Left renal pelvis (tissue), 4 donors: ENCODE measurements around the gene PABPN1L. TPM values are rescaled to one million over a fixed set of nuclear protein-coding genes. Genes with fewer than 3 reads are reported as not detected.
"Not testable (repeated sequence)": the region's sequence is repeated elsewhere in the genome, so short reads cannot be mapped to it uniquely, and the experiment has no call there.

Experiments used
- DNase-seq, 4 donors: peaks; one replicate each; pipeline ENCODE4 v3.0.0-alpha.2; 2013; ENCODE audit warnings: low read depth in 4 of 4, low spot score in 3 of 4
- polyA plus RNA-seq, 4 donors: library from polyadenylated mRNA; unstranded; fragments of 120-200 nt; gene quantifications; one replicate each; pipeline ENCODE4 v1.2.1, GENCODE V29; 2013; ENCODE audit not compliant: insufficient read length in 4 of 4

Gene PABPN1L
- polyA plus RNA-seq, 4 donors: not detected

DNA sequence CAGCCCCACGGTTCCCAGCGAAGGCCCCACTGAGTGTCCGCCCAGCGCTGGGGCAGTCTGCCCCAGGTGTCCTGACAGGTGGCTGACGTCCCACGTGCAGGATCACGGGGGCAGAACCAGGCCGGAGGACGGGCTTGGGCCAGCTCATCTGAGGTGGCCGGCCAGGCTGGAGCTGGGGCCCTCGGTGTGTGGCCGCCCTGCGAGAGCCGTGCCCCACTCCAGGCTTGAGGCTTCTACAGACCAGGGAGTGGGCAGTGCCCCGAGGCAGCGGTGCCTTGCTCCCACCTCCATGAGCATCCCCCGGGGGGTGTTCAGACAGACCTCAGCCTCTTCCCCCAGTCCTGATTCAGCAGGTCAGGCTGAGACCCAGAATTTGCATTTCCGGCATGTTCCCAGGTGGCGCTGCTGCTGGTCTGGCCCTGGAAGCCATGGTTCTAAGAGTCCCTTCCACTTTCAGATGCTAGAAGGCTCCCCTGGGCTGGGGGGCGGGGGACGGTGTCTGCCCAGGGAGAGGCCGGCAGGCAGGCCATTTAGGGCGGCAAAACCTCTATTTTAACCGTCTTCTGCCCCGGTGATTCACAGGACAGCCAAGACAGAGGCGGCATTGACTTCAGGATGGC lies 35.4 kb upstream of the PABPN1L start:
- no peak for DNase-seq

DNA sequence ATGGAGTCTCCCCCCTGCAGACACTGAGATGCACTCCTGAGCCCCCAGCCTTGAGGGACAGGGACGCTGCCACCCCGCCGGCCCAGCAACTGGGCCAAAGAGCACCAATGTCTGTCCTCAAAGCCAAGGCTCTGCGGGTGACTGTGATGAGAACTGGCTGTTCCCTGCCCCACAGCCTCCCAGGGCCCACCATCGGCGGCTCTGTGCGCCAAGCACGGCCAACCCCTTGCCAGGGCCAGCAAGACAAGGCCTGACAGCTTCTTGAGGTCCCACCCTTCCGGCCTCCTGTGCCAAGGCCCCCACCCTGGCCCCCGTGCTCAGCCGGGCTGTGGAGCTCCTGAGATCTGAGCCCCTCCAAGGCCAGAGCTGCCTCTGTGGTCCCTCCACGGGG lies 34.2 kb upstream of the PABPN1L start:
- DNase-seq: no peak

DNA sequence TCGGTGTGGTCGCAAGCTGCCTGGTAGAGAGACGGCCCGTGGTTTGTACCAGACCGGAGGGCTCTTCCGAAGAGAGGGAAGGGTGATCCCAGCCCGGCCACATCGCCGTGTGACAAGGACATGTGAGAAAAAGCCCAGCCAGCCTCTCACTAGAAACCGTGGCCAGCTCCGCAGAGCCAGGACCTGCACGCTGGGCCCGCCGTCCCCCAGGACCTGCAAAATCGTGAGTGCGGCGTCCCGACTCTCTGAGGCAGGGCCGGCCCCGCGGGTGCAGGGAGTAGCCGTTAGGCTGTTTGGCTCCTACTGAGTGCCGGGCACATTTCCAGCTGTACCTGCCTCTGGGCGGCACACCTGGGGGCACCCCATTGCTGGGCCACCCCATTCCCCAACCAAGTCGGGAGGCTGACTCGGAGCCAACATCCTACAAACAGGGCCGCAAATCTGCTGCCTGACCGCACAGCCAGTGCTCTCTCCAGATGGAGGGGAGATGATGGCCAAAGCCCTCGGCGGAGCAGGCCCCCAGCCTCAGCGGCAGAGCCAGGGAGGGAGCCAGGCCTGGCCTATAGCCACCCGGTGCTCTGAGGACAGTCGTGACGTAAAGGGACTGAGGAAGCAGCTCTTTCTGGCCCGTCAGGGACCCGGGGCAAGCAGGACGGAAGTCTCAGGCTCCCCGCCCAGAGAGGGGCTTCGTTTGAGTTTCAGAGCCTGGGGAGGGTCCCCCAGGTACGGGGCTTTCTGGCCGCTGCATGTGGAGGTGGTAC lies 33.6 kb upstream of the PABPN1L start:
- DNase-seq: no peak

DNA sequence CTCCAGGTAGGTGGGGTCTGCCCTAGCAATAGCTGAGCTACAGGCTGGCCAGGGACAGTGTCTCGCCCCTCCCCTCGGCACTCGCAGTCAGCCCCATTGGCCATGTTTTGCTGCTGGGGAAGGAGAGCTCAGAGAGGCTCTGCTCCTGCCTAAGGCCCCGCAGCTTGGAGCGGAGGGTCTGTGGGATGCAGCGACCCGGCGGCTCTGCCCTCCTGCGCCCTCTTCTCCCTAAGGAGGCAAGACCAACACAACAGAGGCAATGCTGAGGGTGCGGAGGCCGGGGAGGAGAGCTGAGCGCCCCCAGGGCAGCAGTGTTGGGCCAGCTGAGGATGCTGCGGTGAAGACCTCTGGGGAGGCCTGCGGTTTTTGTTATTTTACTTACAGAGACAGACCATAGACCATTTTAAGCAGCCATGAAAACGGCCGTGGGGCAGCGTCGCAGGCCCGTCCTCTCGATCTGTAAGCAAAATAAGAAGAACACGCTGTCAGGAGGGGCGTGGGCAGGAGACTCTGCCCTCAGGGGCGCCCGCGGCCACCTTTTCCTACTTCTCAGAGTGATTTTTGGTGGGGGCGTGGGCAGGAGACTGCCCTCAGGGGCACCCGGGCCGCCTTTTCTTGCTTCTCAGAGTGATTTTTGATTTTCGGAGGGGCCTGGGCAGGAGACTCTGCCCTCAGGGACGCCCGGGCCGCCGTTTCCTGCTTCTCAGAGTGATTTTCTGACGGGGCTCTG lies 31.4 kb upstream of the PABPN1L start:
- no peak for DNase-seq

DNA sequence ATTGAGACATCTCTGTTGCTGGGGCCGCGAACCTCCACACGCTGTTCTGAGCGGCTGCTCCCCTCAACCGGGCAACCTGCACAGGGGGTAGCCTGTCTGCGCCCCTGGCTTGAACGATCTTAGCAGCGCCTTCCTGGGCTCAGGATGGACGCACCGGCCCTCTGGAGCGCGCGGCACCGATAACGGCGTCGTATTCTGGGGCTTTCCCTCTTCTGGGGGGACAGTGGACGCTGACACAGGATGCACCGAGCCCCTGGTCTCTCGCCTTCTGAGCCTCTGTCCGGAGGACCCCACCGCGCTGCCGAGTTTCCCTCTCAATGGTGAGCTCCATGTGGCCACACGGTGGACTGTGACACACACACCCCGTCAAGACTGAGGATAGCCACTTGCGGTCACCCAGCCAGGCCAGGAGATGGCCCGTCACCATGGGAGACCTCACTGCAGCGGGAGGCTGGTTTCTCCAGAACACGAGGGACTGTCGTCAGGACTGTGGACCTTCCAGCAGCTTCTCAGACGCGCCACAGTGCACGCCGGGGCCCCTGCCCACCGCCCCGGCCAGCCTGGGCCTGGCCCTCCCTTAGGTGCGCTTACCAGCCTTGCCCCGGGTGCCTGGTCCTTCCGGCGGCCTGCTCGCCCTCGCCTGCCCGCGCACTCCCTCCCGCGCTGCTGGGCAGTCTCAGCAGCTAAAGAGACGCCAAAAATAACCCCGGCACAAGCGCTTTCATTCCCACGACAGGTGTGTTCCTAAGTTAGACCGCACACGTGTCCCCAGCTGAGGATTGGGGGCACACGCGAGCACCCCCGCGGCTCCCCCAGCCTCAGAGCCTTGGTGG lies 30.0 kb upstream of the PABPN1L start:
- no peak for DNase-seq

DNA sequence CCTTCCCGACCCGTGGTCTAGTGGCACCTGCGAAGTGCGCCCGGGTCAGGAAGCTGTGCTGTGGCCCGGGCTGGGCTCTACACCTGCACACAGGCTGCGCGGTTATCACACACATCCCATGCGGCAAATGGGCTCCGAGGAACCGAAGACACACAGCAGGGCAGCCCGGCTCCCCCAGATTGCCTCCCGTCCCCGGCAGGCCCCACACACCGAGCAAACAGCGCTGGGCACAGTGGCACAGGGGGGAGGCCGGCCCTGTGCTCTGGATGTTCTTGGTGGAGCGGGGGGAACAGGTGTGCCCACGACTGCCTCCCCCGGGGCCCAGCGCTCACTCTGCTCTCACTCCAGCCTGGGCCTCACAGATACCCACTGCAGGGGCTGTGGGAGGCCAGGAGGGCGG lies 28.9 kb upstream of the PABPN1L start:
- DNase-seq: no peak

DNA sequence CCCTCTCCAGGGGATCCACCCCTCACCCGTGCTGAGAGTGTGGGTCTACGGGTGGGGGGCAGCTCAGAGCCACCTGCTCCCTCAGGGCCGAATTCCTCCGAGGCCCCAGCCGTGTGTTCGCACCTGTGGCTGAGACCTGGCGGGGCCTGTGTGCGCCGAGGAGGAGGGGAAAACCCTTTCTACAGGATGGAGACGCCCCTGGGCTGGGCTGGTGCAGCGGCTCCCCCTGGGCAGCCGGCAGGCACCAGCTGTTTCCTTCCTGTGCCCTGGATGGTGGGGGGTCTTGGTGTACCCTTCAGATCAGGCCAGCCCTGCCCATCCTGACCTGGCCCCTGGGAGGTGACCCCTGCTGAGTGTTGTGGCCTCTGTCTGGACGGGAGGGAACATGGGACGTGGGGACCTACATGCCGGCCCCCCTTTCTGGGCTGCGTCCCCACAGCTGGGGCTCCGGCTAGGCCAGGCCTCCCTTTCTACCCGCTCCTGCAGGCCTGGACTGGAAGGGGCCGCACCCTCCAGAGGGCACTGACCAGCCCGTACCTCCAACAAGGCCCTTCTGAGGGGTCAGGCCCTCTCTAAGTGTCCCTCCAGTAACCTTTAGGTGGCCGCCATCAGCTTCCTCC lies 28.3 kb upstream of the PABPN1L start:
- DNase-seq: no peak

DNA sequence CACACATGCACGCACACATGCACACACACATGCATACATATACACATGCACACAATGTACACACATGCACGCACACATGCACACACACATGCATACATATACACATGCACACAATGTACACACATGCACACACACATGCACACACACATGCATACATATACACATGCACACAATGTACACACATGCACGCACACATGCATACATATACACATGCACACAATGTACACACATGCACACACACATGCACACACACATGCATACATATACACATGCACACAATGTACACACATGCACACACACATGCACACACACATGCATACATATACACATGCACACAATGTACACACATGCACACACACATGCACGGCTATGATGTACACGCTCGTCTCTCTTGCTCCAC lies 27.8 kb upstream of the PABPN1L start:
- DNase-seq: not testable (repeated sequence)

DNA sequence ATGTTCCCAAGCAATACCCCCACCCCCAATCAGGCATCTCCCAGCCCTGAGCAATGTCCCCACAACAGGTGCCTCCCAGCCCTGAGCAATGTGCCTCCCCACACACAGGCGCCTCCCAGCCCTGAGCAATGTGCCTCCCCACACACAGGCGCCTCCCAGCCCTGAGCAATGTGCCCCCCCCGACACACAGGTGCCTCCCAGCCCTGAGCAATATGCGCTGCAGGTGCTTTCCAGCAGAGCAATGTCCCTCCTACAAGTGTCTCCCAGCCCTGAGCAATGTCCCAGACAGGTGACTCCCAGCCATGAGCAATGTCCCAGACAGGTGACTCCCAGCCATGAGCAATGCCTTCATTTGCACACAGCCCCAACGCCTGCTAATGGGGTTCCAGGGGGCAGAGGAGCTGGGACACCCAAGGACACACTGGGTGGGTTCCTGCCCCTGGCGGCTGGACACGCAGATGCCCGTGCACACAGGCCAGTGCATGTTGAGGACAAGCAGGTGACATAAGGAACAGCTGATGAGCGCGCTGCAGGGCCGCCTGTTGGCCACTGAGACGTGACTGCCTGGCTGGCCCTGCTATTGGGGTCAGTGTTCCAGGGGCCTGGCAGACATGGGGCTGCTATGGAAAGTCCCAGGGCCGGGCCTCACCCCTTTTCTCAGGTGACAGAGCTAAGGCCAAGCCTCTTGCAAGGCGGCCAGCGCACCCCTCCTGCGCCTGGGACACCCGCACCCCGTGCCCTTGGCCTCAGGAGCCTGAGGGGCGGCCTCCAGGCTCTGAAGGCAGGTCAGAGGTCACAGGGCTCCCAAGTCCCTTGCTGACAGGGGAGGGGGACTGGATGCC lies 26.9 kb upstream of the PABPN1L start:
- no peak for DNase-seq

DNA sequence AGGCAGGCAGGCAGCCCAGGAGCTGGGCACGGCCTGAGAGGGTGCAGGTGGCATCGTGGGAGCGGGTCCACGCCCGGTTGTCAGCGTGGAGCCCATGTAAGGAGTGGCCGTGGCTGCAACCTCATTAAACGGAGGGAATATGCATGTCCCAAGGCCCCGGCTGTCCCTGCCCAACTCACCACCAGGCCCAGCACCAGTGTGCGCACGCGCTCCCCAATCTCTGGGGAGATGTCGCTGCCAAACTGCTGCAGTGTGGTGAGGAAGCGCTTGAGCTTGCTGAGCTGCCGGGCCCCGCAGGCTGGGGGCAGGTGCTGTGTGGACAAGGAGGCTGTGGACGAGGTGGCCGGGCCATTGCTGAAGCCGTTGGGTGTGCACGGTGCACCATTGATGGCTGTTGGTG lies 25.6 kb upstream of the PABPN1L start:
- no peak for DNase-seq

DNA sequence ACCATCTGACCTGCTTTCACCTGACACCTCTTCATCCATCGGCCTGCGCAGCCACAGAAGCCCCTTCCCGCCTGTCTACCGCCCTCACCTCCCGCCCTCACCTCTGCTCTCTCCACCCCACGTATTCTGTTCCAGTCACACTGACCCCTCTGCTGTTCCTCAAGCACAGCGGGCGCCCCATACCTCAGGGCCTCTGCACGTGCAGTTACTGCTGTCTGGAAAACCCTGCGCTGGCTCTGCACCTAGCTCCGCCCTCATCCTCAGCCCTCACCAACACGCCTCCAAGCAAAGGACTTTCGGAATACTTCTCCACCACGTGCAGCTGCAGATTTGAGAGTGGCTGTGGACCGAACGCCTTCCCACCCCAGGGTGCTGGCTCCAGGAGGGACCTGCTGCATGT lies 24.6 kb upstream of the PABPN1L start:
- no peak for DNase-seq

DNA sequence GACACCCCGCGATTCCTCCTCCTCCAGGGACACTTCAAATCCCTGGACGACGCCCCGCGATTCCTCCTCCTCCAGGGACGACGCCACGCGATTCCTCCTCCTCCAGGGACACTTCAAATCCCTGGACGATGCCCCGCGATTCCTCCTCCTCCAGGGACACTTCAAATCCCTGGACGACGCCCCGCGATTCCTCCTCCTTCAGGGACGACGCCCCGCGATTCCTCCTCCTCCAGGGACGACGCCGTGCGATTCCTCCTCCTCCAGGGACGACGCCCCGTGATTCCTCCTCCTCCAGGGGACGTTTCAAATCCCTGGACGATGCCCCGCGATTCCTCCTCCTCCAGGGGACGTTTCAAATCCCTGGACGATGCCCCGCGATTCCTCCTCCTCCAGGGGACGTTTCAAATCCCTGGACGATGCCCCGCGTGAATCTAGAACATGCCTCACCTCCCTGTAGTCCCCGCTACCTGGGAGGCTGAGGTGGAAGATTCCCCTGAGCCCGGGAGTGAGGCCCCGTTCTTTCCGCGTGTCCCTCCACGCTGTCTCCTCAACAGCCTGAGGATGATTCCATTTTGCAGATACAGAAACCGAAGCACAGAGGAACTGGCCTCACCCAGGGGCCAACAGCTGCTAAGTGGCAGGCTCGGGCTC lies 23.4 kb upstream of the PABPN1L start:
- DNase-seq: not testable (repeated sequence)

DNA sequence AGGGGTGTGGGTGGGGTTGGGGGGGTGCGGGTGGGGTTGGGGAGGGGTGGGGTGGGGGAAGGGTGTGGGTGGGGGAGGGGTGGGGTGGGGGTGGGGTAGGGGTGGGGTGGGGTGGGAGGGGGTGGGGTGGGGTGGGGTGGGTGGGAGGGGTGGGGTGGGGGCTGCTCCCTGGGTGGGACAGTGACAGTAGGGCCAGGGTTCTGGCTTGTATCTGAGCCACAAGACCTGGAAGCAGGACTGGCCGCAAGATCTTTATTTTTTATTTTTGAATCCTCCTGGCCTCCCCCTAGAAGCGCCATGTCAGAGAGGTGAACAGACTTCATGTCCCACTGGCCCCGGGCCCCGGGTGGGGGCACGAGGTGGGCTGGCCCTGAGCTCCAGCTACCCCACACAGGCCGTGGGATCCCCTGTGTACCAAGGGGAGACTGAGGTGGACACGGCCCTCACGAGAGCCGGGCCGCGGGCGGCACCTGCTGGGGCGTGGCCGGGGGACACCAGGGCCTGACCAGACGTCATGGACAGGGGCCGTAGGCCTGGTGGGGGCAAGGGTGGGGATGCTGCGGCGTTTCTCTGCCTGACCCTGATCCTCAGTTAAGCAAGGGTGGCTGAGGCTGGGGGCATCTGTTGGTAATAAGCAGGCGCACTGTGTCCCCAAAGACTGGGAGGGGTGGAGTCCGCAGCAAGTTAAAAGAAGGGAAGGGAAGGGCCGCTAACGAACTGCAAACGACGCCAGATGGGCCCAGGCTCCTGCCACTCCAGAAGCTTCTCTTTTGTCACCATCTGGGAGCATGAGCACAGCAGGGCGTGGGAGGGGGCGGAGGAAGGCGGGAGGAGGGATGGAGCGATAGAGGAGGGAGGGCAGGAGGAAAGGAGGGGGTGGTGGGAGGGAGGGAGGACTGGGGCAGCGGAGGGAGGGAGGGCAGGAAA lies 22.3 kb upstream of the PABPN1L start:
- DNase-seq: no peak

DNA sequence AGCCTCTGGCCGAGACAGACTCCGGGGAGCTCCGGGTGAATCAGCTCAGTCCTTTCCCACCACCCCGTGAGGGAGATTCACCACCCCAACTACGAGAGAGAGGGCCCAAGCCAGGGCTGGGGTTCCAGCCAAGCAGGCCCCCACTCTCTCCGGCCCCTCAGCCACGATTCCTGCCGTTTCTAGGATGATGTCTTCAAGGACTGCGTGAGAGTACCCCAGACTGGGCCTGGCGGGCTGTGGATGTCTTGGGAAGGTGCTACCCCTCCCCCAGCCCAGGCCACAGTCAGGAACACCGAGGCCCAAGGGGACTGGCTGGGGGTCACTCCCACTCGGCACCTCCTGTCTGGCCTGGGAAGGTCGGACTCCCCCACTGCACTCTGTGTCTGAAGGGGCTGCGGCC lies 21.6 kb upstream of the PABPN1L start:
- no peak for DNase-seq

DNA sequence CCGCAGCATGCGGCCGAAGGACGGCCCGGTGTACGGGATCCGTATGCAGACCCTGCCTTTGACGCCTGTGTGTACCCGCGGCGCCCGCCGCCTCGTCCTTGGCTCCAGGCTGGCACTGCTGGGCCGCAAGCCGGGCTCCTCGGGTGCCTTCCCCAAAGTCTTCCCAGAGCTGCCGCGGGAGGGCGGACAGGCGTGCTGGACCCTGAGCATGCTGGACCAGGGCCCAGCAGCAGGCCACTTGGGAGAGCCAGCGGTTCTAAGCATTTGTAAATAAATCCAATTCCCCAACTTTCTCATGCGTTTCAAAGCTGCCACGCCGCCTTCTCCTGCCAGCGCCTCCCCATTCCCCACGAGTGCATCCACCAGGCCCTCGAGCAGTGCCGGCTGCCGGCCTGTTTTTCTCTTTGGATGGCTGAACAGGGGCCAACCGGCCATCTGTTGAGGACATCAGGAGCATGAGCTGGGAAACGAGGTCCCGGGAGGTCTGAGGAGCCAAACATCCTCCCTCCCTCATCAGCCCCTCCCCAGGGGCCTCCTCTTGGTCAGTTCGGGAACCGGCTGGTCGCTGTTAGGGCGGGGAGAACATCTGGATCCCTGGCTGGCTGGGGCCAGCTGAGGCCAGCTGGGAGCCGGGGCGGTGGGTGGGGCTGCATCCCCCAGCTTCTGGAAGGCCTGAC lies 20.5 kb upstream of the PABPN1L start:
- peak in 3 of 4 donors; percentile 16 to 35 (median 34) for DNase-seq

DNA sequence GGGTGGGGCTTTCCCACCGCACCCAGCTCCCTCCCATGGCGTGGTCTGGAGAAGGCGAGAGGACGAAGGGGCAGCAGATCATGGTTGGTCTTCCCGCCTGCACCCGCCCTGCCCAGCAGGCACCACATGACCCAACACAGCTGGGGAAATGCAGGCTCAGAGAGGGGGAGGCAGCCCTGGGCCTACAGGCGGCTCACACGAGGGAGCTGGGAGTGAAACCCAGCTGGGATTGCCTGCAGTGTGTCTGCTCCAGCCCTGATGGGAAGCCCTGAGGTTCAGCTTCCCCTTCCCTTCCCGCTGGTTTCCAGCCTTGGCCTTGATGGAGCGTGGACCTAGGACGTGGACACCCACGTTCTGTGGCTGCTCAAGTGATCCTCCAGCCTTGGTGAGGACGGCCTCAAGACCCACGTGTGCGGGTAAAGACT lies 20.0 kb upstream of the PABPN1L start:
- DNase-seq: no peak

DNA sequence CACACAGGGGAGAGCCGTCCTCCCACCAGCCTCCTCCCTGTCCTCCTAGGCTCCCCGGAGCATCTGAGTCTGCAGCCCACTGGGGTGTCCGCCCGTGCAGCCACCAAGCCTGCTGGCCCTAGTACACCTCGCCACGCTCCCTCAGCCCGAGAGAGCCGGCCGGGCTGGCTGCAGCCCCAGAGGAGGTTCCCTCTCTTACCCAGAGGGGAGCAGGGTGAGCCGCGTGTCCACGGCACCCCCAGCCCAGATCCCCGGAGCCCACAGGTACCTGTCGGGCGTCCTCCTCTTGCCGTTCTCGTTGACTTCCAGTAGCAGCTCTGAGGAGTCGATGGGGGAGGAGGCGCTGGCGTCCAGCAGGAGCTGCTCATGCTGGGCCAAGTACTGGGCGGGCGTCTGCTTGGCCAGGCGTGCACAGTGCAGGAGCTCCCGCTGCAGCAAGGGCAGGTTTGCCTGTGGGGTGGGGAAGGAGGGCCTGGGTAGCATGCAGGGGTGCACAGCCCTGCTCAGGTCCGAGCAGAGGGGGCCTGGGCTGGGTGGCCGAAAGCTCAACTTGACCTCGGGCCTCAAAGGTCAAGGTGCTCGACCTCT lies 19.3 kb upstream of the PABPN1L start:
- DNase-seq: no peak
